K562 (cell line): ENCODE data around the gene DLK1. TPM values are rescaled to one million over a fixed set of nuclear protein-coding genes. Genes with fewer than 3 reads are reported as not detected.

Experiments used
- ETV6 ChIP-seq, 3 experiments: fragments of 150-350 bp in 1 of 3; sonication (generic) in 1 of 3; formaldehyde crosslinking in 1 of 3; IDR thresholded peaks; 2 replicates each; pipeline versions ENCODE4 v1.6.1 to v1.8.0; 2014 to 2022; ENCODE audit warnings: borderline replicate concordance in 2 of 3, low read depth in 2 of 3, antibody characterized with exemption in 1 of 3, low read length in 1 of 3, mild to moderate bottlenecking in 1 of 3, missing genetic modification reagents in 1 of 3
- FOSL1 ChIP-seq: fragments of 200-800 bp; sonication (Bioruptor generic); conservative IDR thresholded peaks from 2 replicates; pipeline ENCODE4 v1.6.1; 2016; ENCODE audit warnings: missing genetic modification characterization, missing compliant biosample characterization
- HDAC2 ChIP-seq: fragments of 450-650 bp; IDR thresholded peaks from 2 replicates; pipeline ENCODE4 v1.6.1; 2016; ENCODE audit warnings: mild to moderate bottlenecking
- MTA3 ChIP-seq: fragments of 450-650 bp; formaldehyde crosslinking; IDR thresholded peaks from 2 replicates; pipeline ENCODE4 v1.6.1; 2017; ENCODE audit warnings: mild to moderate bottlenecking, borderline replicate concordance
- NR1H2 ChIP-seq: sonication (generic); formaldehyde crosslinking; IDR thresholded peaks from 2 replicates; pipeline ENCODE4 v1.4.0; 2020; ENCODE audit warnings: mild to moderate bottlenecking, missing genetic modification reagents
- NR2C1 ChIP-seq, 2 experiments: fragments of 450-650 bp; IDR thresholded peaks; 2 replicates each; pipeline ENCODE4 v1.6.1; 2017; ENCODE audit warnings: mild to moderate bottlenecking in 2 of 2, antibody characterized with exemption in 1 of 2, inconsistent platforms in 1 of 2, missing compliant biosample characterization in 1 of 2, missing genetic modification characterization in 1 of 2
- PML ChIP-seq: IDR thresholded peaks from 2 replicates; pipeline ENCODE4 v1.6.1; 2012; ENCODE audit warnings: low read length, inconsistent platforms
- SMAD3 ChIP-seq: fragments of 450-650 bp; formaldehyde crosslinking; conservative IDR thresholded peaks from 2 replicates; pipeline ENCODE4 v1.4.0; 2020; ENCODE audit warnings: mild to moderate bottlenecking
- STAG1 ChIP-seq: sonication (generic); formaldehyde crosslinking; IDR thresholded peaks from 2 replicates; pipeline ENCODE4 v1.5.0; 2020; ENCODE audit warnings: missing genetic modification reagents, borderline replicate concordance
- TEAD4 ChIP-seq, 2 experiments: sonication (generic) in 1 of 2; formaldehyde crosslinking in 1 of 2; IDR thresholded peaks; 2 replicates each; pipeline versions ENCODE4 v1.6.1 to v1.8.0; 2012 to 2022; ENCODE audit warnings: borderline replicate concordance in 1 of 2, inconsistent platforms in 1 of 2, low read length in 1 of 2, mild to moderate bottlenecking in 1 of 2, missing genetic modification reagents in 1 of 2
- ZNF143 ChIP-seq: sonication (generic); formaldehyde crosslinking; IDR thresholded peaks from 2 replicates; pipeline ENCODE4 v1.9.0; 2022; ENCODE audit warnings: mild to moderate bottlenecking, missing genetic modification reagents
- ZNF165 ChIP-seq: fragments of 250-450 bp; sonication (Bioruptor Pico); IDR thresholded peaks from 2 replicates; pipeline ENCODE4 v1.4.0; 2020; ENCODE audit warnings: borderline replicate concordance
- ZNF551 ChIP-seq: fragments of 250-450 bp; sonication (Bioruptor Pico); IDR thresholded peaks from 2 replicates; pipeline ENCODE4 v1.5.0; 2021; ENCODE audit warnings: mild to moderate bottlenecking, moderate library complexity
- ZNF586 ChIP-seq: fragments of 450-650 bp; formaldehyde crosslinking; conservative IDR thresholded peaks from 2 replicates; pipeline ENCODE4 v1.4.0; 2020; ENCODE audit warnings: mild to moderate bottlenecking, moderate library complexity
- polyA plus RNA-seq, 8 experiments: library from polyadenylated mRNA; depleted of rRNA in 4 of 8; stranded (reverse) in 5 of 8; unstranded in 3 of 8; fragments of >200 nt; fragmentation: Nextera tagmentation in 2 of 8; fragmentation: Illumina TruSeq in 1 of 8; extraction: Ambion mirVana in 2 of 8; extraction: Trizol in 1 of 8; gene quantifications; 2 replicates each; pipeline versions ENCODE4 v1.2.1 to v1.2.3, GENCODE V29; 2011 to 2014; ENCODE audit warnings: inconsistent platforms in 1 of 8, missing spikeins in 1 of 8
- total RNA-seq, 7 experiments: library from RNA; depleted of rRNA in 6 of 7; stranded (reverse); fragments of >200 nt in 6 of 7; fragmentation: Illumina TruSeq in 2 of 7; extraction: Trizol in 2 of 7; gene quantifications; 2 replicates each; pipeline versions ENCODE4 v1.2.1 to v1.2.3, GENCODE V29; 2011 to 2021; ENCODE audit warnings: low replicate concordance in 1 of 7
- TF ChIP-seq, protein P1 (sequence below), 2 experiments: IDR thresholded peaks; 2 replicates each; pipeline ENCODE4 v1.6.1; 2011; ENCODE audit warnings: borderline replicate concordance in 1 of 2, control low read depth in 1 of 2, low read depth in 1 of 2, low read length in 1 of 2, mild to moderate bottlenecking in 1 of 2, mixed read lengths in 1 of 2, moderate library complexity in 1 of 2; ENCODE audit not compliant: insufficient read depth in 1 of 2, insufficient read length in 1 of 2, poor library complexity in 1 of 2, severe bottlenecking in 1 of 2; ENCODE audit errors: extremely low read depth in 1 of 2
- TF ChIP-seq, protein P2 (sequence below), 2 experiments: fragments of 450-650 bp; conservative IDR thresholded peaks; 2 replicates each; pipeline ENCODE4 v1.6.1; 2017; ENCODE audit warnings: mild to moderate bottlenecking in 2 of 2, moderate library complexity in 2 of 2
- TF ChIP-seq, protein P3 (sequence below): fragments of 450-650 bp; conservative IDR thresholded peaks from 2 replicates; pipeline ENCODE4 v1.6.1; 2016; ENCODE audit warnings: missing genetic modification characterization, low read depth, mild to moderate bottlenecking, control low read depth, missing compliant biosample characterization
- TF ChIP-seq, protein P4 (sequence below): sonication (generic); formaldehyde crosslinking; IDR thresholded peaks from 2 replicates; pipeline ENCODE4 v1.9.0; 2022; ENCODE audit warnings: mild to moderate bottlenecking, missing genetic modification reagents
- TF ChIP-seq, protein P5 (sequence below): fragments of 450-650 bp; formaldehyde crosslinking; IDR thresholded peaks from 2 replicates; pipeline ENCODE4 v1.4.0; 2020; ENCODE audit warnings: mild to moderate bottlenecking, mixed read lengths

The DLK1 gene
- total and polyA plus RNA-seq, 9 of the 15 experiments (the other 6 are each of a cell fraction or from before 2014, with no cell fraction given) = 4.4 to 97.2 (median 15.3) TPM

GRCh38 chr14:100726550-100727085, at the start of gene DLK1 (continued):
- peak; percentile 52; the same call in 1 of the 2 replicates for TF ChIP-seq ZNF143 (CRISPR knock-in tag)
- TF ChIP-seq STAG1 (CRISPR knock-in tag) = 0 out of 2 replicates have a peak, but pooled peaks have one; percentile 35
- TF ChIP-seq ZNF165 = no peak
- no peak for TF ChIP-seq FOSL1
- no peak for TF ChIP-seq NR1H2 (CRISPR knock-in tag)
- no peak for TF ChIP-seq HDAC2
- TF ChIP-seq, protein P1, sequence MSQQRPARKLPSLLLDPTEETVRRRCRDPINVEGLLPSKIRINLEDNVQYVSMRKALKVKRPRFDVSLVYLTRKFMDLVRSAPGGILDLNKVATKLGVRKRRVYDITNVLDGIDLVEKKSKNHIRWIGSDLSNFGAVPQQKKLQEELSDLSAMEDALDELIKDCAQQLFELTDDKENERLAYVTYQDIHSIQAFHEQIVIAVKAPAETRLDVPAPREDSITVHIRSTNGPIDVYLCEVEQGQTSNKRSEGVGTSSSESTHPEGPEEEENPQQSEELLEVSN (IDR thresholded peaks at IDR 0.05; ENCODE audit: borderline replicate concordance in 1 of 2, extremely low read depth in 1 of 2, insufficient read depth in 1 of 2, insufficient read length in 1 of 2, low read depth in 1 of 2, low read length in 1 of 2, poor library complexity in 1 of 2, severe bottlenecking in 1 of 2) = peak; percentile 22 to 50
- no peak for TF ChIP-seq TEAD4 (IDR thresholded peaks at IDR 0.05; ENCODE audit: low read length)
- TF ChIP-seq TEAD4 (CRISPR knock-in tag; IDR thresholded peaks at IDR 0.05; ENCODE audit: borderline replicate concordance) = peak; percentile 83; the same call in 1 of the 2 replicates
- TF ChIP-seq, protein P2, sequence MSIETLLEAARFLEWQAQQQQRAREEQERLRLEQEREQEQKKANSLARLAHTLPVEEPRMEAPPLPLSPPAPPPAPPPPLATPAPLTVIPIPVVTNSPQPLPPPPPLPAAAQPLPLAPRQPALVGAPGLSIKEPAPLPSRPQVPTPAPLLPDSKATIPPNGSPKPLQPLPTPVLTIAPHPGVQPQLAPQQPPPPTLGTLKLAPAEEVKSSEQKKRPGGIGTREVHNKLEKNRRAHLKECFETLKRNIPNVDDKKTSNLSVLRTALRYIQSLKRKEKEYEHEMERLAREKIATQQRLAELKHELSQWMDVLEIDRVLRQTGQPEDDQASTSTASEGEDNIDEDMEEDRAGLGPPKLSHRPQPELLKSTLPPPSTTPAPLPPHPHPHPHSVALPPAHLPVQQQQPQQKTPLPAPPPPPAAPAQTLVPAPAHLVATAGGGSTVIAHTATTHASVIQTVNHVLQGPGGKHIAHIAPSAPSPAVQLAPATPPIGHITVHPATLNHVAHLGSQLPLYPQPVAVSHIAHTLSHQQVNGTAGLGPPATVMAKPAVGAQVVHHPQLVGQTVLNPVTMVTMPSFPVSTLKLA (conservative IDR thresholded peaks at IDR 0.05) = no peak
- TF ChIP-seq PML = no peak
- TF ChIP-seq, protein P3, sequence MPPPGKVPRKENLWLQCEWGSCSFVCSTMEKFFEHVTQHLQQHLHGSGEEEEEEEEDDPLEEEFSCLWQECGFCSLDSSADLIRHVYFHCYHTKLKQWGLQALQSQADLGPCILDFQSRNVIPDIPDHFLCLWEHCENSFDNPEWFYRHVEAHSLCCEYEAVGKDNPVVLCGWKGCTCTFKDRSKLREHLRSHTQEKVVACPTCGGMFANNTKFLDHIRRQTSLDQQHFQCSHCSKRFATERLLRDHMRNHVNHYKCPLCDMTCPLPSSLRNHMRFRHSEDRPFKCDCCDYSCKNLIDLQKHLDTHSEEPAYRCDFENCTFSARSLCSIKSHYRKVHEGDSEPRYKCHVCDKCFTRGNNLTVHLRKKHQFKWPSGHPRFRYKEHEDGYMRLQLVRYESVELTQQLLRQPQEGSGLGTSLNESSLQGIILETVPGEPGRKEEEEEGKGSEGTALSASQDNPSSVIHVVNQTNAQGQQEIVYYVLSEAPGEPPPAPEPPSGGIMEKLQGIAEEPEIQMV (tag) = no peak
- TF ChIP-seq ZNF586 (CRISPR knock-in tag) = no peak
- no peak for TF ChIP-seq ZNF551 (CRISPR knock-in tag)
- TF ChIP-seq, protein P4, sequence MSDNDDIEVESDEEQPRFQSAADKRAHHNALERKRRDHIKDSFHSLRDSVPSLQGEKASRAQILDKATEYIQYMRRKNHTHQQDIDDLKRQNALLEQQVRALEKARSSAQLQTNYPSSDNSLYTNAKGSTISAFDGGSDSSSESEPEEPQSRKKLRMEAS (CRISPR knock-in tag) = peak; percentile 95
- TF ChIP-seq, protein P5, sequence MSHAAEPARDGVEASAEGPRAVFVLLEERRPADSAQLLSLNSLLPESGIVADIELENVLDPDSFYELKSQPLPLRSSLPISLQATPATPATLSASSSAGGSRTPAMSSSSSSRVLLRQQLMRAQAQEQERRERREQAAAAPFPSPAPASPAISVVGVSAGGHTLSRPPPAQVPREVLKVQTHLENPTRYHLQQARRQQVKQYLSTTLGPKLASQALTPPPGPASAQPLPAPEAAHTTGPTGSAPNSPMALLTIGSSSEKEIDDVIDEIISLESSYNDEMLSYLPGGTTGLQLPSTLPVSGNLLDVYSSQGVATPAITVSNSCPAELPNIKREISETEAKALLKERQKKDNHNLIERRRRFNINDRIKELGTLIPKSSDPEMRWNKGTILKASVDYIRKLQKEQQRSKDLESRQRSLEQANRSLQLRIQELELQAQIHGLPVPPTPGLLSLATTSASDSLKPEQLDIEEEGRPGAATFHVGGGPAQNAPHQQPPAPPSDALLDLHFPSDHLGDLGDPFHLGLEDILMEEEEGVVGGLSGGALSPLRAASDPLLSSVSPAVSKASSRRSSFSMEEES = no peak
- TF ChIP-seq MTA3 = no peak
- no peak for TF ChIP-seq NR2C1 (IDR thresholded peaks at IDR 0.05)
- no peak for TF ChIP-seq NR2C1 (tag; IDR thresholded peaks at IDR 0.05)
- TF ChIP-seq ETV6 (IDR thresholded peaks at IDR 0.05; ENCODE audit: borderline replicate concordance in 1 of 2, low read depth in 2 of 2, low read length in 1 of 2) = no peak
- TF ChIP-seq ETV6 (CRISPR knock-in tag; IDR thresholded peaks at IDR 0.05; ENCODE audit: borderline replicate concordance) = peak; percentile 83; the same call in 1 of the 2 replicates
- TF ChIP-seq SMAD3 (CRISPR knock-in tag) = no peak
